ENCODE data around the gene CCDC85C.
A peak's percentile ranks its signal among the peaks of the same experiment; 100 is the strongest.

GRCh38 chr14:99518441-99519346, 85.3 kb downstream of the CCDC85C start:
- TF ChIP-seq EZH2 (IDR thresholded peaks at IDR 0.05; ENCODE audit: borderline replicate concordance, control insufficient read depth, low read depth, low read length) (no peak), FOS (IDR thresholded peaks at IDR 0.05; ENCODE audit: borderline replicate concordance, extremely low read depth, insufficient read length) (no peak), SMC3 (IDR thresholded peaks at IDR 0.05; ENCODE audit: borderline replicate concordance, low read length) (peak; percentile 97), CEBPB (IDR thresholded peaks at IDR 0.05; ENCODE audit: borderline replicate concordance in 1 of 2, low read depth in 2 of 2, low read length in 2 of 2) (no peak)

All from GM12878 (cell line).